Erythroblast (primary cell): Measurements from ENCODE around the gene ZCCHC7.

Experiments
- GATA1 ChIP-seq: IDR thresholded peaks from 2 replicates; pipeline ENCODE4 v1.6.1; 2011; ENCODE audit warnings: low read depth, mild to moderate bottlenecking, control low read depth, low read length, moderate library complexity
- POLR2A ChIP-seq: IDR thresholded peaks from 2 replicates; pipeline ENCODE4 v1.6.1; 2011; ENCODE audit warnings: mild to moderate bottlenecking, low read length

DNA sequence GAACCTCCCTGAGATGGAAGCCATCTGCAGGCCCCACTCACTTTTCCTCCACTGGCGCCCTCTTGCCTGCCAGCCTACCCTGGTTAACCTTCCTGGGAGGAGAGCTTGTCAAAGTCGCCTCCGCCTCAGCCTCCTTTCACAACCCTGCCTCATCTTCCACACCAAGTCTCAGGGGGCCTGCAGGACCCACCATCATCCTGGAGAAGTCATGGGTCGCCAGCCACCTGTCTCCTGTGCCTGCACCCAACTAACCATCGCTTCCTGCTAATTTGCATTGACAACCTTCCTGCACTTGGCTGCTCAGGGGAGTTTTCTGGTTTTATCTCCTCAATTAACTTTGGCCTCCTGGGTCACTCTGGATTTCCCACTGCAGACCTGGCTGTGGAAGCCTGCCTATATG is 249.3 kb downstream of the ZCCHC7 start:
- TF ChIP-seq POLR2A, result no peak
- TF ChIP-seq GATA1, result no peak
